ENCODE measurements around the gene RTN4. TPM values are rescaled to one million over a fixed set of nuclear protein-coding genes. Genes with fewer than 3 reads are reported as not detected.

Gene RTN4
- total RNA-seq, 1 experiment from 2014 or later: 391 TPM

DNA sequence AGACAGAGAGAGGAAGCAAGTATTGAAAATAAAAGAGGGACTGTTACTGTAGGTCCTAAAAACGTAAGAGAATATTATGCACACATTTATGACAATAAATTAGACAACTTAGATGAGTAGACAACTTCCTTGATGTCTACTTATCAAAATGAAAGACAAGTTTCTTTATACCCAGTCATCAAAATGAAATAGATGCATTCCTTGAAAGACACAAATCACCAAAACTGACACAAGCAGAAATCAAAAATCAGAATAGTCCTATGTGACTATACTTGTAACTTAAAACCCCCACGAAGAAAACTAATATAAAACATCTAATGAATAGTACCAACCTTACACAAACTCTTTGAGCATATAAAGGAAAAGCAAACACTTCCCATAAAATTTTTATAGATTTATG is 14.5 kb downstream of the RTN4 start:
- intact Hi-C loops (cut with micrococcal nuclease): no loop called here
- Mint-ChIP-seq H3K27me3 (ENCODE audit: insufficient read depth, unreplicated experiment) (no peaks in the 10 kb centered on the region), H3K4me3 (ENCODE audit: unreplicated experiment) (no peak overlapping the region), H3K36me3 (ENCODE audit: insufficient read depth, unreplicated experiment) (no peaks in the 10 kb centered on the region), H3K27ac (ENCODE audit: low read depth, unreplicated experiment) (peak overlapping the region; percentile 14), H3K4me1 (ENCODE audit: insufficient read depth, unreplicated experiment) (peaks cover 44% of the 10 kb centered on the region), H3K9me3 (ENCODE audit: unreplicated experiment) (no peaks in the 10 kb centered on the region)
- no peak for DNase-seq (ENCODE audit: unreplicated experiment)
- CTCF ChIA-PET: interaction anchor here (1.1 kb wide), 1 partner anchor 13 kb away, joined by 7 read pairs; no protein-coding TSS in a partner anchor
- TF ChIP-seq, protein P1, sequence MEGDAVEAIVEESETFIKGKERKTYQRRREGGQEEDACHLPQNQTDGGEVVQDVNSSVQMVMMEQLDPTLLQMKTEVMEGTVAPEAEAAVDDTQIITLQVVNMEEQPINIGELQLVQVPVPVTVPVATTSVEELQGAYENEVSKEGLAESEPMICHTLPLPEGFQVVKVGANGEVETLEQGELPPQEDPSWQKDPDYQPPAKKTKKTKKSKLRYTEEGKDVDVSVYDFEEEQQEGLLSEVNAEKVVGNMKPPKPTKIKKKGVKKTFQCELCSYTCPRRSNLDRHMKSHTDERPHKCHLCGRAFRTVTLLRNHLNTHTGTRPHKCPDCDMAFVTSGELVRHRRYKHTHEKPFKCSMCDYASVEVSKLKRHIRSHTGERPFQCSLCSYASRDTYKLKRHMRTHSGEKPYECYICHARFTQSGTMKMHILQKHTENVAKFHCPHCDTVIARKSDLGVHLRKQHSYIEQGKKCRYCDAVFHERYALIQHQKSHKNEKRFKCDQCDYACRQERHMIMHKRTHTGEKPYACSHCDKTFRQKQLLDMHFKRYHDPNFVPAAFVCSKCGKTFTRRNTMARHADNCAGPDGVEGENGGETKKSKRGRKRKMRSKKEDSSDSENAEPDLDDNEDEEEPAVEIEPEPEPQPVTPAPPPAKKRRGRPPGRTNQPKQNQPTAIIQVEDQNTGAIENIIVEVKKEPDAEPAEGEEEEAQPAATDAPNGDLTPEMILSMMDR (IDR thresholded peaks at IDR 0.05; ENCODE audit: unreplicated experiment): no peak
- POLR2A ChIA-PET: interaction anchor here (0.6 to 2.2 kb wide), 5 partner anchors 10 to 78 kb away, joined by 3 to 12 read pairs (median 7); no protein-coding TSS in a partner anchor
- BruUV-seq (replicated peaks): no TSS peak

DNA sequence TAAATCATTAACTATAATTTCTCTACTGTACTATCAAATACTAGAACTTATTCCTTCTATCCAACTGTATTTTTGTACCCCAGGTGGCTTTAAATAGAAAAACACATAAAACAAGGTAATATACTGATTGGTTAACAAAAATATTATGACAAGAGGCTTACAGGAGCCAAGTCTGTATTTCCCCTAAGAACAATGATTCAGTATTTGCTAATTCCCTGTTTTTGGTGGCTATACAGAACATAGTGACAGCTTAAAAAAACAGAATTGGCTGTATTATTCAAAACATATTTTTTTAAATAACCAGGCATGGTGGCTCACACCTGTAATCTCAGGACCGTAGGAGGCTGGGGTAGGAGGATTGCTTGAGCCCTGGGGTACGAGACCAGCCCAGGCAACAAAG is 16.3 kb downstream of the RTN4 start:
- Mint-ChIP-seq H3K27me3 (ENCODE audit: insufficient read depth, unreplicated experiment) (no peaks in the 10 kb centered on the region), H3K27ac (ENCODE audit: low read depth, unreplicated experiment) (no peak overlapping the region), H3K4me3 (ENCODE audit: unreplicated experiment) (no peak overlapping the region), H3K4me1 (ENCODE audit: insufficient read depth, unreplicated experiment) (peaks cover 46% of the 10 kb centered on the region), H3K9me3 (ENCODE audit: unreplicated experiment) (no peaks in the 10 kb centered on the region), H3K36me3 (ENCODE audit: insufficient read depth, unreplicated experiment) (peaks cover 1% of the 10 kb centered on the region)
- intact Hi-C loops (cut with micrococcal nuclease): no loop called here
- POLR2A ChIA-PET: interaction anchor here (0.9 to 2.2 kb wide), 7 partner anchors 8 to 54 kb away, joined by 3 to 14 read pairs (median 7); partner anchors contain the start of gene RTN4
- TF ChIP-seq, protein P1 (IDR thresholded peaks at IDR 0.05; ENCODE audit: unreplicated experiment): no peak
- CTCF ChIA-PET: no interaction called here
- no peak for DNase-seq (ENCODE audit: unreplicated experiment)
- no TSS peak for BruUV-seq (replicated peaks)

DNA sequence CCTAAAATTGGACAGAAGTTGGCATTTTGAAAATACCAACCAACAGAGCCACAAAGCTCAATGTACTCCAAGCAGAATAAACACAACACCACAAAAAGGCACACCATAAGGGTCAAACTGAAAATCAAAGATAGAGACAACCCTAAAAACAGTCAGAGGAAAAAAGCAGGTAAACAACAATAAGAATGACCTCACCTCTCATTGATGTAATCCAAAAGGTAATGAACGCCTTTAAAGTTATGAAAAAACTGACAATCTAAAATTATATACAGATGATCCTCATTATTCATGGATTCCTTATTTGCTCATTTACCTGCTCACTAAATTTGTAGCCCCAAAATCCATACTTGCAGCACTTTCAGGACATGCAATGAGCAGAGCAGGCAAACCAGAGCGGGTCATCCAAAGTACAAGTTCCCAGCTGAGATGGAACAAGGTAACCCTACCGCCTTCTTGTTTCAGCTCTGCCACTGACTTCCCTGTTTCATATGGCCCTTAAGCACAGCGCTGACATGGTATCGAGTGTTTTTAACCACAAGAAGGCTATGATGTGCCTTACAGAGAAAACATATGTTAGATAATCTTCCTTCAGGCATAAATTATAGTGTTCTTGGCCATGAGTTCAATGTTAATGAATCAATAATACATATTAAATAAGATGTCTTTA is 17.0 kb downstream of the RTN4 start:
- DNase-seq (ENCODE audit: unreplicated experiment): no peak
- TF ChIP-seq, protein P1 (IDR thresholded peaks at IDR 0.05; ENCODE audit: unreplicated experiment): no peak
- BruUV-seq (replicated peaks): no TSS peak
- no peaks in the 10 kb centered on the region for H3K9me3 Mint-ChIP-seq (ENCODE audit: unreplicated experiment)
- intact Hi-C loops (cut with micrococcal nuclease): no loop called here
- H3K4me3 Mint-ChIP-seq (ENCODE audit: unreplicated experiment): no peak overlapping the region
- CTCF ChIA-PET: interaction anchor here (0.9 to 1.0 kb wide), 2 partner anchors 15 to 135 kb away, joined by 4 to 5 read pairs; no protein-coding TSS in a partner anchor
- H3K36me3 Mint-ChIP-seq (ENCODE audit: insufficient read depth, unreplicated experiment): peaks cover 5% of the 10 kb centered on the region
- peaks cover 46% of the 10 kb centered on the region for H3K4me1 Mint-ChIP-seq (ENCODE audit: insufficient read depth, unreplicated experiment)
- POLR2A ChIA-PET: interaction anchor here (1.2 to 2.1 kb wide), 3 partner anchors 14 to 17 kb away, joined by 4 to 14 read pairs (median 8); partner anchors contain the start of gene RTN4
- no peak overlapping the region for H3K27ac Mint-ChIP-seq (ENCODE audit: low read depth, unreplicated experiment)
- no peaks in the 10 kb centered on the region for H3K27me3 Mint-ChIP-seq (ENCODE audit: insufficient read depth, unreplicated experiment)

DNA sequence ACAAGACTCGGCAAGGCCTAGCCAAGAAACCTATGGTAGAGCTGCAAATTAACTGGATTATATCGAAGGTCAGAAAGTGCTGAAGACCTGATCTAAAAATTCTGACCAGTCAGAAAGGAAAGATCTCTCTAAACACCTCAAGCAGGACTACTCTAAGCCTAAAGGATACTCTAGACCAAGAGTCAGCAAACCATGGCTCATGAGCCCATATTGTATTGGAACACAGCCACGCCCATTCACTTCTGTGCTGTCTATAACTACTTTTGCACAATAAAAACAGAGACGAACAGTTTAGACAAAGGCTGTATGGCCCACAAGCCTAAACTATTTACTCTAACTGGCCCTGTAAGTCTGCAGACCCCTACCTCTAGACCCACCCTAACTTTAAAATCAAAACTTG is 18.7 kb downstream of the RTN4 start:
- Mint-ChIP-seq H3K27me3 (ENCODE audit: insufficient read depth, unreplicated experiment) (no peaks in the 10 kb centered on the region), H3K9me3 (ENCODE audit: unreplicated experiment) (no peaks in the 10 kb centered on the region), H3K4me1 (ENCODE audit: insufficient read depth, unreplicated experiment) (peaks cover 32% of the 10 kb centered on the region), H3K27ac (ENCODE audit: low read depth, unreplicated experiment) (no peak overlapping the region), H3K4me3 (ENCODE audit: unreplicated experiment) (no peak overlapping the region), H3K36me3 (ENCODE audit: insufficient read depth, unreplicated experiment) (peaks cover 5% of the 10 kb centered on the region)
- ChIA-PET CTCF (interaction anchor here (1.0 to 1.1 kb wide), 3 partner anchors 12 to 18 kb away, joined by 3 read pairs; no protein-coding TSS in a partner anchor), POLR2A (interaction anchor here (1.1 to 2.1 kb wide), 3 partner anchors 9 to 19 kb away, joined by 3 to 14 read pairs (median 4); partner anchors contain the start of gene RTN4)
- intact Hi-C loops (cut with micrococcal nuclease): no loop called here
- BruUV-seq (replicated peaks): no TSS peak
- TF ChIP-seq, protein P1 (IDR thresholded peaks at IDR 0.05; ENCODE audit: unreplicated experiment): no peak
- DNase-seq (ENCODE audit: unreplicated experiment): no peak

Measured in MCF 10A (cell line).